COR-L47 (cell line): ENCODE results near the gene OXTR.

ENCODE experiments used
- DNase-seq: peaks from one replicate; lab custom pipeline; 2025; lab: John Stamatoyannopoulos, UW

Gene OXTR

GRCh38 chr3:8767667-8768363, 1.6 kb downstream of the OXTR start:
- peak; percentile 41 for DNase-seq

GRCh38 chr3:8767256-8767666, 2.2 kb downstream of the OXTR start:
- no peak for DNase-seq

GRCh38 chr3:8766148-8766547, 3.3 kb downstream of the OXTR start:
- no peak for DNase-seq

DNA sequence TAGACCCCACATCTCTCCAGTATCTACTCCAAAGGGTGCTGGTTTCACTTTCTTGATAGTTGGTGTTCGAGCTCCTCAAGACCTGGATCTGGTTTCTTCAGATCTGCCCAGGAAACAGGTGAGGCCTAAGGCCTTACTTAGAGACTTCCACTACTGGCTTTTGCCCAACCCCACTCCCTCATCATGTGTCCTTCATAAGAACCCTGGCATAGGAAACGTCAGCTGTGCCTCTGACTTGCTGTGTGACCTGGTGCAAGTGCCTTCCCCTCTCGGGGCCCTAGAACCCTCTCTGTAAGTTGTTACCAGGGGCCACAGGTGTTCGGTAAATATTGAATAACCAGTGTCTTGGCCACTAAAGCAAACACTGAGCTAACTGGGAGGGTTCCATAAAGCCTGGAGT, 3.9 kb downstream of the OXTR start:
- no peak for DNase-seq

GRCh38 chr3:8764528-8764927, 4.9 kb downstream of the OXTR start:
- no peak for DNase-seq

- DNase-seq: no peak
Observed at GRCh38 chr3:8762607-8763377, 6.6 kb downstream of the OXTR start.

- DNase-seq: no peak
Observed at GRCh38 chr3:8761866-8762265, 7.5 kb downstream of the OXTR start.

- no peak for DNase-seq
Observed at GRCh38 chr3:8760506-8760905, 8.9 kb downstream of the OXTR start.

DNA sequence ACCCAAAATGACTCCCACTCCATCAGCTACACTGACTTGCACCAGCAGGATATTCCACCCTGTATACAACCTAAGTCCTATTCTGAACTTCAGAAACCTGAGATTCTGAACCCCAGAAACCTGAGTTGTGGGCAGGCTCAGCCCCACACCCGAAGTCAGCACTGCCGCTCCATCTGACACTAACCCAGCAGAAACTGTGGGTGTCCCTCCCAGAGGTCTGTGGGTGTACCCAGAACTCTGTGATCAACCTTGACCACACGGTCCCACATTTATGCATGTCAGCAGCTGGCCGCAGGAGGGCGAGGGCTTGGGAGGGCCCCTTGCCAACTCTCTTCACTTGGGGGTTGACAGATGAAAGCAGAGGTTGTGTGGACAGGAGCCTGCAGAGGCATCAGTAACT, 9.3 kb downstream of the OXTR start:
- no peak for DNase-seq

DNA sequence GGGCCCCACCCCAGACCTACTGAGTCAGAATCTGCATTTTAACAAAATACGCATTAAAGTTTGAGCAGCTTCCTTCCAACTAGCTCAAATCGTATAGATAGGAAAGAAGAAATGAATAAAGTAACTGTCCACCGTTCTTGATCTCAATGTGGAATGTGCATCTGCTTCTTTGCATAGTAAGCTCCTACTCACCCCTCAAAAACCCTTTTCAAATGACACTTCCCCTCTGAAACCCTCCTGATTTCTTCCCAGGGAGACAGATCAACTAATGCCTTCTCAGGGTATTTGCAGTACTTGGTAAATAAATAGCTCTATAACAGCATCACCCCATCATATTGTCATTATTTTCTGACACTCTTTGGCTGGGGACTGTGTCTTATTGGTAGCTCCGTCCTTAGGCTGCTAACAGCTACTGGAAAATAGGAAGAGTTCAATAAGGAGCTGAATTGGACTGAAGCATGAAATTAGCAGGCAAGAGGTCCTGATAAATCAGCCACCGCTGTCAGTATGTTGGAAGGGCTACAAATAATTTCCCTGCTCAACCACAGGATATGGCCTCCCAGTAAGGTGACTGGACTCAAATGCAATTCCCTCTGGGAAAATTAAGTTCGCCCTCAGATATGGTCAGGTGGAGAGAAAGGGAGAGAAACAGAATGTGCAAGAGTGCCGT, 10.2 kb downstream of the OXTR start:
- no peak for DNase-seq

GRCh38 chr3:8757551-8758518, 11.6 kb downstream of the OXTR start:
- no peak for DNase-seq

DNA sequence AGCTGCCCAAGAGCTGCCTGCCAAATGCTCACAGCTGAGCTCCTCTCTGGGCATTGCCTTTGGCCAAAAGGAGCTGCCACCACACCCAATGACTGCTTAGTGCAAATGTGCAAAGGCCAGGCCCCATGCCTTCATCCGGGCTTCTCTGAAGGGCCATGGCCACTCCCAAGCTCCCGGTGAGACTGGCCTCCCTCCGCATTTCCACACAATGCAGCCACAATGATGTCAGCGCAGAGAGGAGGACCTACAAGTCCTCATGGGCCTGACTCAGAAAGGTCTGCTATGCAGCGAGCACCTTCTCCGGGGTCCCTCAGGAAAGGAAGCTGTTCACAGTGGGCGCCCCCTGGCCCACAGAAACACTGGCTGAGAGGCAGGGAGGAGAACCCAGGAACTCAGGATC, 12.7 kb downstream of the OXTR start:
- DNase-seq: no peak

- DNase-seq: no peak
Observed at GRCh38 chr3:8755564-8756237, 13.7 kb downstream of the OXTR start.

DNA sequence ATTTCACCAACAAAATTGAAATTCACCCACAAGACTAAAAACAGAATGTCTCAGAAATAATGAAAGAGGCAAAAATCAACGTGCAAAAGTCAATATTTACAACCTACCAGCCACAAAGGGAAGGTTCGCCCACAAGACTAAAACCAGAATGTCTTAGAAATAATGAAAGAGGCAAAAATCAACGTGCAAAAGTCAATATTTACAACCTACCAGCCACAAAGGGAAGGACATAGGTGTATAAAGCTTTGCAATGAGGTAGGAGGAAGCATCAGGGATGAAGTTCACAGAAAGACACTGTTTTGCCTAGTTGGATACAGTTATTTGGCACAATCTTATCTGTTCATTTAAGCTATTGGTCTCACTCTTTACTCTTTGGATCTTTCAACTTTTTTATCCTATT, 14.3 kb downstream of the OXTR start:
- no peak for DNase-seq

DNA sequence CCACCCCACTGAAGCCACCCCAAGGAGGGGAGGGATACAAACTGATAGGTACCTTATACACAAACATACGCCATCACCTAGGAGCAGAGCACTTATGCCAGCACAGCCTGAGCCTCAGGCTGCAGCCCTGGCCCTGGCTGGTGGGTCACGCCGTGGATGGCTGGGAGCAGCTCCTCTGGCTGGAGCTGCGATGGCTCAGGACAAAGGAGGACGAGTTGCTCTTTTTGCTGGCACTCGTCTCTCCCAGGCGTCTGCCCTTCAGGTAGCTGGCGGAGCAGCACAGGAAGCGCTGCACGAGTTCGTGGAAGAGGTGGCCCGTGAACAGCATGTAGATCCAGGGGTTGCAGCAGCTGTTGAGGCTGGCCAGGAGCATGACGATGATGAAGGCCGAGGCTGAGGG, 16.6 kb downstream of the OXTR start:
- DNase-seq: no peak

- DNase-seq: no peak
Observed at GRCh38 chr3:8749316-8749715, 20.1 kb downstream of the OXTR start.

- no peak for DNase-seq
Observed at GRCh38 chr3:8746780-8747345, 22.6 kb downstream of the OXTR start.

GRCh38 chr3:8745619-8746370, 23.6 kb downstream of the OXTR start:
- no peak for DNase-seq

- DNase-seq: no peak
Observed at GRCh38 chr3:8743911-8744310, 25.5 kb downstream of the OXTR start.

DNA sequence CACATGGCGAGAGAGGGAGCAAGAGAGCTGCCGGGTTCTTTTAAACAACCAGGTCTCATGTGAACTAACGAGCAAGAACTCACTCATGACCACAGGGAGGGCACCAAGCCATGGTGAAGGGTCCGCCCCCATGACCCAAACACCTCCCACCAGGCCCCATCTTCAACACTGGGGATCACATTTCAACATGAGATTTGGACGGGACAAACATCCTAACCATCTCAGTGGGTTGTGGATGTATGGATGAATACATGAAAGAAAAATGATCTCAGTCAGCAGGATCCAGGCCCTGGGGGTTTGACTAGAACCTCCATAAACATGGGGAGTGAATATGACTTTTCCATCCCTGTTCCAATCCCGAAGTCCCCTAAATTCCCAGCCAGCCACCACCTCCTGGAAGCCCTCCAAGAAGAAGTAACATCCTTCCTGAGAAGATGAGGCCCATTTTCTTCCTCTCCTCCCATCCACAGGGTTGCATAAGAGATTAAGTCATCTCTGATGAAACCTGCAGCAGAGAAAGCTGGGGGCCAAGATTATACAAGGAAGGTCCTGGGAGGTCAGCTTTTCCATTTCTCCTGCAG, 26.3 kb downstream of the OXTR start:
- no peak for DNase-seq
